MM.1S (cell line): ENCODE data around the gene TMEM108.

Source experiments
- DNase-seq: peaks from one replicate; pipeline ENCODE4 v3.0.0-alpha.2; 2015
- H2AFZ ChIP-seq: fragments of 300-600 bp; sonication (generic); 2 replicates; pipeline ENCODE4 v1.6.0; 2016; ENCODE audit warnings: antibody characterized with exemption, low read length
- H3F3A ChIP-seq: fragments of 300-600 bp; sonication (generic); 2 replicates; pipeline ENCODE4 v1.6.1; 2016; ENCODE audit warnings: mild to moderate bottlenecking, antibody characterized with exemption, low read length, moderate library complexity, mixed read lengths; ENCODE audit not compliant: insufficient read depth
- H3K27ac ChIP-seq: fragments of 300-600 bp; sonication (generic); 2 replicates; pipeline ENCODE4 v1.5.1; 2016; ENCODE audit warnings: mild to moderate bottlenecking, low read length
- H3K27me3 ChIP-seq: fragments of 300-600 bp; sonication (generic); replicated peaks from 2 replicates; pipeline ENCODE4 v1.6.0; 2016; ENCODE audit warnings: low read length; ENCODE audit not compliant: insufficient read depth
- H3K36me3 ChIP-seq: fragments of 300-600 bp; sonication (generic); replicated peaks from 2 replicates; pipeline ENCODE4 v1.6.1; 2016; ENCODE audit warnings: mild to moderate bottlenecking, low read length, mixed read lengths; ENCODE audit not compliant: insufficient read depth
- H3K4me1 ChIP-seq: fragments of 300-600 bp; sonication (generic); 2 replicates; pipeline ENCODE4 v1.6.1; 2016; ENCODE audit warnings: low read length, mixed read lengths
- H3K4me2 ChIP-seq: fragments of 300-600 bp; sonication (generic); 2 replicates; pipeline ENCODE4 v1.6.0; 2016; ENCODE audit warnings: low read depth, low read length
- H3K4me3 ChIP-seq: fragments of 300-600 bp; sonication (generic); 2 replicates; pipeline ENCODE4 v1.5.1; 2016; ENCODE audit warnings: low read length, mixed read lengths
- H3K79me2 ChIP-seq: fragments of 300-600 bp; sonication (generic); 2 replicates; pipeline ENCODE4 v1.6.1; 2016; ENCODE audit warnings: mixed run types, low read length, mixed read lengths
- H3K9ac ChIP-seq: fragments of 300-600 bp; sonication (generic); 2 replicates; pipeline ENCODE4 v1.6.1; 2016; ENCODE audit warnings: low read length, mixed read lengths
- H3K9me2 ChIP-seq: fragments of 300-600 bp; sonication (generic); replicated peaks from 2 replicates; pipeline ENCODE4 v1.6.1; 2016; ENCODE audit warnings: mild to moderate bottlenecking, low read length, mixed read lengths; ENCODE audit not compliant: insufficient read depth
- H3K9me3 ChIP-seq: fragments of 300-600 bp; sonication (generic); replicated peaks from 2 replicates; pipeline ENCODE4 v1.6.1; 2016; ENCODE audit warnings: mild to moderate bottlenecking, low read length, mixed read lengths; ENCODE audit not compliant: insufficient read depth
- H4K20me1 ChIP-seq: fragments of 300-600 bp; sonication (generic); 2 replicates; pipeline ENCODE4 v1.6.1; 2016; ENCODE audit warnings: mild to moderate bottlenecking, low read length, moderate library complexity, mixed read lengths; ENCODE audit not compliant: insufficient read depth
- CTCF ChIP-seq: fragments of 300-600 bp; sonication (generic); IDR thresholded peaks from 2 replicates; pipeline ENCODE4 v1.5.1; 2016; ENCODE audit warnings: antibody characterized with exemption, low read length, mixed read lengths
- EZH2 ChIP-seq: fragments of 300-600 bp; sonication (generic); optimal IDR thresholded peaks from 2 replicates; pipeline ENCODE3; 2017; ENCODE audit warnings: low read depth, mild to moderate bottlenecking, antibody characterized with exemption, low read length, mixed read lengths
- EZH2phosphoT487 ChIP-seq: fragments of 300-600 bp; sonication (generic); IDR thresholded peaks from 2 replicates; pipeline ENCODE4 v1.6.1; 2018; ENCODE audit warnings: antibody characterized with exemption, low read length

TMEM108 gene

DNA sequence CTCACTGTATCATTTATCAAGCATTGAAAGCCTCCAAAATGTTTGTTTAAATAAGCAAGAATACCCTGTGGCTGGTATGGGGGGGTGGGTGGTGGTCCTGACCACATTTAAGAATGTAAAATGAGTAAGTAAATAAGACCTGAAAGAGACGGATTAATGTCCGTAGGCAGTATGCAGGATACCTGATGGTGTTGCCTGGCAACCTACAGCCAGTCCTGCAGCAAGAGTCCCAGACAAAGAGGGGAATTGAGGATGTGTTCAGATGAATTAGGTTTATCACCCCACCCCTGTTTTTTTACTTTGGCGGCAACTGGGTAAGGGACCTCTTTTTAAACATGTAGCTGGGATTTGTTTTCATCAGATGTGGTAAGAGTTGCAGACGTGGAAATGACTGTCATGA is 261.9 kb downstream of the TMEM108 start:
- H3K27me3 ChIP-seq, result no peaks in the 10 kb centered on the region
- no peaks in the 10 kb centered on the region for H3K4me1 ChIP-seq
- no peak overlapping the region for H3K27ac ChIP-seq
- TF ChIP-seq EZH2 (no peak), EZH2phosphoT487 (no peak), CTCF (no peak)
- DNase-seq, result no peak
- no peaks in the 10 kb centered on the region for H4K20me1 ChIP-seq
- no peaks in the 10 kb centered on the region for H3K9me3 ChIP-seq
- H2AFZ ChIP-seq, result no peak overlapping the region
- no peak overlapping the region for H3K4me2 ChIP-seq
- H3K4me3 ChIP-seq, result no peak overlapping the region
- no peaks in the 10 kb centered on the region for H3K36me3 ChIP-seq
- no peaks in the 10 kb centered on the region for H3K9me2 ChIP-seq
- no peak overlapping the region for H3K9ac ChIP-seq
- no peaks in the 10 kb centered on the region for H3K79me2 ChIP-seq
- H3F3A ChIP-seq, result no peaks in the 10 kb centered on the region

DNA sequence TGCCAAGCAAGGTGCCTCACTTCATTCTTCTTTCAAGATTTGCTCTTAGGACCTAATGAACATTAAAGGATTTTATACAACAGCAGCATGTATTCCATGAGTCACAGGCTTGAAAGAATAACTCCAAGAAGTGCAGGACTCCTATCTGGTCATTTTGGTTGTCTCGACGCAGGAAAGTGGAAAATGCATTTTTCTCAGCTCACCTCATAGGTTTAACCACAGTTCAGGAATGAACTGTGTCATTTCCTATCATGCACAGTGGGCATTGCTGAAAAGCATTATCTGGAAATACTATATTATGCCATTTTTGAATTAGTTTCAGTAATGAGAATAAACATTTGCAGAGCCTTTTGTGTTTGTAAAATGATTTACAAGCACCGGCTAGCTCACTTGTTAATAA is 263.0 kb downstream of the TMEM108 start:
- no peak overlapping the region for H3K4me3 ChIP-seq
- no peak overlapping the region for H3K4me2 ChIP-seq
- no peak for DNase-seq
- no peak overlapping the region for H3K9ac ChIP-seq
- H3K79me2 ChIP-seq, result no peaks in the 10 kb centered on the region
- H2AFZ ChIP-seq, result no peak overlapping the region
- no peak for TF ChIP-seq EZH2
- TF ChIP-seq CTCF, result no peak
- no peak for TF ChIP-seq EZH2phosphoT487
- no peaks in the 10 kb centered on the region for H3F3A ChIP-seq
- no peaks in the 10 kb centered on the region for H3K9me2 ChIP-seq
- H3K27me3 ChIP-seq, result no peaks in the 10 kb centered on the region
- H3K27ac ChIP-seq, result no peak overlapping the region
- H3K4me1 ChIP-seq, result no peaks in the 10 kb centered on the region
- H3K36me3 ChIP-seq, result no peaks in the 10 kb centered on the region
- H4K20me1 ChIP-seq, result no peaks in the 10 kb centered on the region
- no peaks in the 10 kb centered on the region for H3K9me3 ChIP-seq

GRCh38 chr3:133301731-133302130 is 263.5 kb downstream of the TMEM108 start:
- no peaks in the 10 kb centered on the region for H4K20me1 ChIP-seq
- H3K9me3 ChIP-seq, result no peaks in the 10 kb centered on the region
- H2AFZ ChIP-seq, result no peak overlapping the region
- H3K9ac ChIP-seq, result no peak overlapping the region
- TF ChIP-seq CTCF (no peak), EZH2phosphoT487 (no peak), EZH2 (no peak)
- no peak overlapping the region for H3K4me3 ChIP-seq
- H3F3A ChIP-seq, result no peaks in the 10 kb centered on the region
- no peak overlapping the region for H3K4me2 ChIP-seq
- DNase-seq, result no peak
- no peak overlapping the region for H3K27ac ChIP-seq
- H3K79me2 ChIP-seq, result no peaks in the 10 kb centered on the region
- H3K27me3 ChIP-seq, result no peaks in the 10 kb centered on the region
- no peaks in the 10 kb centered on the region for H3K9me2 ChIP-seq
- no peaks in the 10 kb centered on the region for H3K36me3 ChIP-seq
- no peaks in the 10 kb centered on the region for H3K4me1 ChIP-seq
